MM.1S (cell line): ENCODE results near the gene RNF150.

Experiments
- DNase-seq: peaks from one replicate; pipeline ENCODE4 v3.0.0-alpha.2; 2015
- H2AFZ ChIP-seq: fragments of 300-600 bp; sonication (generic); 2 replicates; pipeline ENCODE4 v1.6.0; 2016; ENCODE audit warnings: antibody characterized with exemption, low read length
- H3F3A ChIP-seq: fragments of 300-600 bp; sonication (generic); 2 replicates; pipeline ENCODE4 v1.6.1; 2016; ENCODE audit warnings: mild to moderate bottlenecking, antibody characterized with exemption, low read length, moderate library complexity, mixed read lengths; ENCODE audit not compliant: insufficient read depth
- H3K27ac ChIP-seq: fragments of 300-600 bp; sonication (generic); 2 replicates; pipeline ENCODE4 v1.5.1; 2016; ENCODE audit warnings: mild to moderate bottlenecking, low read length
- H3K27me3 ChIP-seq: fragments of 300-600 bp; sonication (generic); replicated peaks from 2 replicates; pipeline ENCODE4 v1.6.0; 2016; ENCODE audit warnings: low read length; ENCODE audit not compliant: insufficient read depth
- H3K36me3 ChIP-seq: fragments of 300-600 bp; sonication (generic); replicated peaks from 2 replicates; pipeline ENCODE4 v1.6.1; 2016; ENCODE audit warnings: mild to moderate bottlenecking, low read length, mixed read lengths; ENCODE audit not compliant: insufficient read depth
- H3K4me1 ChIP-seq: fragments of 300-600 bp; sonication (generic); 2 replicates; pipeline ENCODE4 v1.6.1; 2016; ENCODE audit warnings: low read length, mixed read lengths
- H3K4me2 ChIP-seq: fragments of 300-600 bp; sonication (generic); 2 replicates; pipeline ENCODE4 v1.6.0; 2016; ENCODE audit warnings: low read depth, low read length
- H3K4me3 ChIP-seq: fragments of 300-600 bp; sonication (generic); 2 replicates; pipeline ENCODE4 v1.5.1; 2016; ENCODE audit warnings: low read length, mixed read lengths
- H3K79me2 ChIP-seq: fragments of 300-600 bp; sonication (generic); 2 replicates; pipeline ENCODE4 v1.6.1; 2016; ENCODE audit warnings: mixed run types, low read length, mixed read lengths
- H3K9ac ChIP-seq: fragments of 300-600 bp; sonication (generic); 2 replicates; pipeline ENCODE4 v1.6.1; 2016; ENCODE audit warnings: low read length, mixed read lengths
- H3K9me2 ChIP-seq: fragments of 300-600 bp; sonication (generic); replicated peaks from 2 replicates; pipeline ENCODE4 v1.6.1; 2016; ENCODE audit warnings: mild to moderate bottlenecking, low read length, mixed read lengths; ENCODE audit not compliant: insufficient read depth
- H3K9me3 ChIP-seq: fragments of 300-600 bp; sonication (generic); replicated peaks from 2 replicates; pipeline ENCODE4 v1.6.1; 2016; ENCODE audit warnings: mild to moderate bottlenecking, low read length, mixed read lengths; ENCODE audit not compliant: insufficient read depth
- H4K20me1 ChIP-seq: fragments of 300-600 bp; sonication (generic); 2 replicates; pipeline ENCODE4 v1.6.1; 2016; ENCODE audit warnings: mild to moderate bottlenecking, low read length, moderate library complexity, mixed read lengths; ENCODE audit not compliant: insufficient read depth
- CTCF ChIP-seq: fragments of 300-600 bp; sonication (generic); IDR thresholded peaks from 2 replicates; pipeline ENCODE4 v1.5.1; 2016; ENCODE audit warnings: antibody characterized with exemption, low read length, mixed read lengths
- EZH2 ChIP-seq: fragments of 300-600 bp; sonication (generic); optimal IDR thresholded peaks from 2 replicates; pipeline ENCODE3; 2017; ENCODE audit warnings: low read depth, mild to moderate bottlenecking, antibody characterized with exemption, low read length, mixed read lengths
- EZH2phosphoT487 ChIP-seq: fragments of 300-600 bp; sonication (generic); IDR thresholded peaks from 2 replicates; pipeline ENCODE4 v1.6.1; 2018; ENCODE audit warnings: antibody characterized with exemption, low read length

RNF150 gene

GRCh38 chr4:141079393-141079930, 53.8 kb downstream of the RNF150 start:
- no peak for DNase-seq
- peaks cover 3% of the 10 kb centered on the region; the same call in 1 of the 2 replicates for H3K4me1 ChIP-seq
- no peaks in the 10 kb centered on the region for H3K36me3 ChIP-seq
- H3K4me3 ChIP-seq = no peak overlapping the region
- no peak overlapping the region for H3K27ac ChIP-seq
- TF ChIP-seq EZH2 = no peak
- no peak for TF ChIP-seq CTCF
- no peak for TF ChIP-seq EZH2phosphoT487
- no peaks in the 10 kb centered on the region for H3K9me2 ChIP-seq
- no peaks in the 10 kb centered on the region for H3F3A ChIP-seq
- H3K79me2 ChIP-seq = no peaks in the 10 kb centered on the region
- no peak overlapping the region for H3K9ac ChIP-seq
- no peaks in the 10 kb centered on the region for H4K20me1 ChIP-seq
- no peaks in the 10 kb centered on the region for H3K27me3 ChIP-seq
- H3K9me3 ChIP-seq = no peaks in the 10 kb centered on the region
- no peak overlapping the region for H2AFZ ChIP-seq
- no peak overlapping the region for H3K4me2 ChIP-seq

- Histone ChIP-seq H3K36me3 (no peaks in the 10 kb centered on the region), H3K79me2 (no peaks in the 10 kb centered on the region), H2AFZ (no peak overlapping the region), H3K9me3 (no peaks in the 10 kb centered on the region), H3F3A (no peaks in the 10 kb centered on the region), H3K27ac (no peak overlapping the region), H3K4me2 (no peak overlapping the region), H3K4me3 (no peak overlapping the region), H3K4me1 (peaks cover 8% of the 10 kb centered on the region; the same call in 1 of the 2 replicates), H3K27me3 (no peaks in the 10 kb centered on the region), H3K9ac (no peak overlapping the region), H3K9me2 (no peaks in the 10 kb centered on the region), H4K20me1 (no peaks in the 10 kb centered on the region)
- no peak for DNase-seq
- no peak for TF ChIP-seq EZH2
- TF ChIP-seq CTCF = no peak
- no peak for TF ChIP-seq EZH2phosphoT487
These were observed 54.4 kb downstream of the RNF150 start for GRCh38 chr4:141078871-141079270.

GRCh38 chr4:141077611-141078225, 55.6 kb downstream of the RNF150 start:
- no peak overlapping the region for H2AFZ ChIP-seq
- TF ChIP-seq CTCF (no peak), EZH2phosphoT487 (no peak), EZH2 (no peak)
- no peak overlapping the region for H3K4me2 ChIP-seq
- DNase-seq = no peak
- no peaks in the 10 kb centered on the region for H3F3A ChIP-seq
- no peak overlapping the region for H3K9ac ChIP-seq
- no peaks in the 10 kb centered on the region for H3K27me3 ChIP-seq
- H3K79me2 ChIP-seq = no peaks in the 10 kb centered on the region
- H3K36me3 ChIP-seq = no peaks in the 10 kb centered on the region
- peaks cover 8% of the 10 kb centered on the region; the same call in 1 of the 2 replicates for H3K4me1 ChIP-seq
- H3K9me3 ChIP-seq = no peaks in the 10 kb centered on the region
- no peak overlapping the region for H3K27ac ChIP-seq
- H3K4me3 ChIP-seq = no peak overlapping the region
- H3K9me2 ChIP-seq = no peaks in the 10 kb centered on the region
- H4K20me1 ChIP-seq = no peaks in the 10 kb centered on the region
